Memory B cell (primary cell): ENCODE data around the gene CHN2.
A peak's percentile ranks its signal among the peaks of the same experiment; 100 is the strongest.
"Not testable (repeated sequence)": the region's sequence is repeated elsewhere in the genome, so short reads cannot be mapped to it uniquely, and the experiment has no call there.

Experiments used
- ATAC-seq: fragments of 150-1000 bp; cut with Tn5 transposase; 2 replicates; pipeline ENCODE4 v1.10.0; 2021; ENCODE audit warnings: low read depth, mild to moderate bottlenecking, moderate library complexity
- DNase-seq, 2 donors: peaks; one replicate each; pipeline ENCODE4 v3.0.0; 2022; ENCODE audit warnings: low spot score in 2 of 2
- H3K27ac Mint-ChIP-seq: one replicate; pipeline ENCODE4 v1.8.0; 2022; ENCODE audit warnings: mild to moderate bottlenecking, moderate library complexity, mixed read lengths
- H3K27me3 Mint-ChIP-seq: one replicate; pipeline ENCODE4 v1.8.0; 2022; ENCODE audit warnings: mixed read lengths
- H3K36me3 Mint-ChIP-seq: one replicate; pipeline ENCODE4 v1.8.0; 2022; ENCODE audit warnings: mild to moderate bottlenecking, mixed read lengths
- H3K4me1 Mint-ChIP-seq: one replicate; pipeline ENCODE4 v1.8.0; 2022; ENCODE audit warnings: mixed read lengths
- H3K4me3 Mint-ChIP-seq: one replicate; pipeline ENCODE4 v1.8.0; 2022; ENCODE audit warnings: mild to moderate bottlenecking, moderate library complexity, mixed read lengths
- H3K9me3 Mint-ChIP-seq: one replicate; pipeline ENCODE4 v1.8.0; 2022; ENCODE audit warnings: mixed read lengths

Gene CHN2

GRCh38 chr7:29247963-29248236, 53.3 kb downstream of the CHN2 start:
- H3K4me3 Mint-ChIP-seq = no peak overlapping the region
- H3K4me1 Mint-ChIP-seq = peaks cover 24% of the 10 kb centered on the region
- H3K36me3 Mint-ChIP-seq = no peaks in the 10 kb centered on the region
- peaks cover 3% of the 10 kb centered on the region for H3K27me3 Mint-ChIP-seq
- peaks cover 1% of the 10 kb centered on the region for H3K9me3 Mint-ChIP-seq
- ATAC-seq (no peak), DNase-seq (no peak)
- no peak overlapping the region for H3K27ac Mint-ChIP-seq

GRCh38 chr7:29248713-29249382, 54.3 kb downstream of the CHN2 start:
- Mint-ChIP-seq H3K4me3 (no peak overlapping the region), H3K27ac (peak overlapping the region; percentile 64), H3K27me3 (peaks cover 3% of the 10 kb centered on the region), H3K9me3 (peaks cover 1% of the 10 kb centered on the region), H3K4me1 (peaks cover 20% of the 10 kb centered on the region), H3K36me3 (no peaks in the 10 kb centered on the region)
- no peak for ATAC-seq
- no peak for DNase-seq

- Mint-ChIP-seq H3K27ac (no peak overlapping the region), H3K4me3 (no peak overlapping the region), H3K36me3 (no peaks in the 10 kb centered on the region)
Measured at GRCh38 chr7:29249383-29249750, 54.8 kb downstream of the CHN2 start.

GRCh38 chr7:29249860-29250259, 55.3 kb downstream of the CHN2 start:
- no peak overlapping the region for H3K27ac Mint-ChIP-seq
- no peak overlapping the region for H3K4me3 Mint-ChIP-seq
- no peak for ATAC-seq
- peaks cover 1% of the 10 kb centered on the region for H3K9me3 Mint-ChIP-seq
- no peaks in the 10 kb centered on the region for H3K36me3 Mint-ChIP-seq
- peaks cover 11% of the 10 kb centered on the region for H3K4me1 Mint-ChIP-seq
- no peak for DNase-seq
- peaks cover 5% of the 10 kb centered on the region for H3K27me3 Mint-ChIP-seq

More at GRCh38 chr7:29249383-29249750, 54.8 kb downstream of the CHN2 start:
- no peak for DNase-seq
- no peak for ATAC-seq
- Mint-ChIP-seq H3K9me3 (peaks cover 1% of the 10 kb centered on the region), H3K4me1 (peaks cover 15% of the 10 kb centered on the region), H3K27me3 (peaks cover 3% of the 10 kb centered on the region)

- DNase-seq (no peak), ATAC-seq (no peak)
- peaks cover 2% of the 10 kb centered on the region for H3K27me3 Mint-ChIP-seq
- H3K9me3 Mint-ChIP-seq = no peaks in the 10 kb centered on the region
- no peaks in the 10 kb centered on the region for H3K36me3 Mint-ChIP-seq
- H3K27ac Mint-ChIP-seq = no peak overlapping the region
- H3K4me1 Mint-ChIP-seq = peaks cover 7% of the 10 kb centered on the region
- no peak overlapping the region for H3K4me3 Mint-ChIP-seq
Measured at GRCh38 chr7:29253225-29253624, 58.6 kb downstream of the CHN2 start.

- DNase-seq (no peak), ATAC-seq (no peak)
- Mint-ChIP-seq H3K4me1 (no peaks in the 10 kb centered on the region), H3K27me3 (peaks cover 2% of the 10 kb centered on the region), H3K9me3 (no peaks in the 10 kb centered on the region), H3K4me3 (no peak overlapping the region), H3K27ac (no peak overlapping the region), H3K36me3 (no peaks in the 10 kb centered on the region)
Measured at GRCh38 chr7:29254591-29254990, 60.0 kb downstream of the CHN2 start.

GRCh38 chr7:29255199-29255878, 60.8 kb downstream of the CHN2 start:
- H3K4me3 Mint-ChIP-seq = no peak overlapping the region
- no peaks in the 10 kb centered on the region for H3K36me3 Mint-ChIP-seq
- H3K27ac Mint-ChIP-seq = no peak overlapping the region
- peaks cover 2% of the 10 kb centered on the region for H3K27me3 Mint-ChIP-seq
- H3K4me1 Mint-ChIP-seq = no peaks in the 10 kb centered on the region
- H3K9me3 Mint-ChIP-seq = no peaks in the 10 kb centered on the region
- DNase-seq (no peak), ATAC-seq (no peak)

- H3K36me3 Mint-ChIP-seq = no peaks in the 10 kb centered on the region
- no peaks in the 10 kb centered on the region for H3K4me1 Mint-ChIP-seq
- H3K9me3 Mint-ChIP-seq = no peaks in the 10 kb centered on the region
- no peak for ATAC-seq
- H3K4me3 Mint-ChIP-seq = no peak overlapping the region
- H3K27me3 Mint-ChIP-seq = peaks cover 2% of the 10 kb centered on the region
- DNase-seq = no peak
- H3K27ac Mint-ChIP-seq = no peak overlapping the region
Measured at GRCh38 chr7:29255906-29256692, 61.5 kb downstream of the CHN2 start.

- H3K4me3 Mint-ChIP-seq = no peak overlapping the region
- H3K27me3 Mint-ChIP-seq = peaks cover 2% of the 10 kb centered on the region
- ATAC-seq (no peak), DNase-seq (no peak)
- H3K27ac Mint-ChIP-seq = no peak overlapping the region
- H3K36me3 Mint-ChIP-seq = no peaks in the 10 kb centered on the region
- no peaks in the 10 kb centered on the region for H3K9me3 Mint-ChIP-seq
- no peaks in the 10 kb centered on the region for H3K4me1 Mint-ChIP-seq
Measured at GRCh38 chr7:29256693-29257002, 62.1 kb downstream of the CHN2 start.

- ATAC-seq = no peak
- DNase-seq = no peak
- no peaks in the 10 kb centered on the region for H3K9me3 Mint-ChIP-seq
- H3K27me3 Mint-ChIP-seq = peaks cover 2% of the 10 kb centered on the region
- H3K4me3 Mint-ChIP-seq = no peak overlapping the region
- H3K36me3 Mint-ChIP-seq = no peaks in the 10 kb centered on the region
- no peaks in the 10 kb centered on the region for H3K4me1 Mint-ChIP-seq
- H3K27ac Mint-ChIP-seq = no peak overlapping the region
Measured at GRCh38 chr7:29258951-29259350, 64.4 kb downstream of the CHN2 start.

- DNase-seq (no peak), ATAC-seq (no peak)
- Mint-ChIP-seq H3K4me3 (no peak overlapping the region), H3K36me3 (no peaks in the 10 kb centered on the region), H3K9me3 (no peaks in the 10 kb centered on the region), H3K4me1 (no peaks in the 10 kb centered on the region), H3K27ac (no peak overlapping the region), H3K27me3 (no peaks in the 10 kb centered on the region)
Measured at GRCh38 chr7:29262191-29262917, 67.8 kb downstream of the CHN2 start.

- ATAC-seq, H3K9me3 Mint-ChIP-seq, H3K36me3 Mint-ChIP-seq, H3K27me3 Mint-ChIP-seq, H3K27ac Mint-ChIP-seq, H3K4me1 Mint-ChIP-seq, H3K4me3 Mint-ChIP-seq, DNase-seq: not testable (repeated sequence)
Measured at GRCh38 chr7:29263601-29264207, 69.1 kb downstream of the CHN2 start.

GRCh38 chr7:29265208-29265923, 70.8 kb downstream of the CHN2 start:
- ATAC-seq (no peak), DNase-seq (no peak)
- no peak overlapping the region for H3K4me3 Mint-ChIP-seq
- peaks cover 4% of the 10 kb centered on the region for H3K9me3 Mint-ChIP-seq
- H3K4me1 Mint-ChIP-seq = no peaks in the 10 kb centered on the region
- no peaks in the 10 kb centered on the region for H3K27me3 Mint-ChIP-seq
- H3K27ac Mint-ChIP-seq = no peak overlapping the region
- H3K36me3 Mint-ChIP-seq = no peaks in the 10 kb centered on the region
